ENCODE results near the gene TMOD2.

The TMOD2 gene

GRCh38 chr15:51766341-51766740 is 14.9 kb downstream of the TMOD2 start:
- TF ChIP-seq CREB1 (IDR thresholded peaks at IDR 0.05; ENCODE audit: low read depth) (no peak), EGR1 (IDR thresholded peaks at IDR 0.05) (no peak), FOXM1 (IDR thresholded peaks at IDR 0.05; ENCODE audit: borderline replicate concordance, low read depth) (no peak), TEAD4 (IDR thresholded peaks at IDR 0.05) (no peak), NFIC (IDR thresholded peaks at IDR 0.05) (no peak), RAD21 (IDR thresholded peaks at IDR 0.05; ENCODE audit: low read depth) (no peak), REST (IDR thresholded peaks at IDR 0.05; ENCODE audit: low read depth) (no peak), CEBPB (IDR thresholded peaks at IDR 0.05) (no peak), MAX (IDR thresholded peaks at IDR 0.05) (no peak), USF1 (IDR thresholded peaks at IDR 0.05) (no peak)

- TF ChIP-seq TCF12 (IDR thresholded peaks at IDR 0.05; ENCODE audit: low read depth), result no peak
- TF ChIP-seq REST (IDR thresholded peaks at IDR 0.05; ENCODE audit: low read depth), result no peak
- TF ChIP-seq FOXM1 (IDR thresholded peaks at IDR 0.05; ENCODE audit: borderline replicate concordance, low read depth), result no peak
- TF ChIP-seq CEBPB (IDR thresholded peaks at IDR 0.05), result no peak
- TF ChIP-seq CREB1 (IDR thresholded peaks at IDR 0.05; ENCODE audit: low read depth), result no peak
- TF ChIP-seq MAX (IDR thresholded peaks at IDR 0.05), result no peak
- no peak for TF ChIP-seq TEAD4 (IDR thresholded peaks at IDR 0.05)
- TF ChIP-seq TAF1 (IDR thresholded peaks at IDR 0.05; ENCODE audit: low read depth), result no peak
- TF ChIP-seq ZBTB7A (IDR thresholded peaks at IDR 0.05; ENCODE audit: low read depth), result no peak
- no peak for TF ChIP-seq EGR1 (IDR thresholded peaks at IDR 0.05)
- no peak for TF ChIP-seq YY1 (IDR thresholded peaks at IDR 0.05; ENCODE audit: low read depth)
- TF ChIP-seq NFIC (IDR thresholded peaks at IDR 0.05), result no peak
- TF ChIP-seq EP300 (IDR thresholded peaks at IDR 0.05; ENCODE audit: borderline replicate concordance), result no peak
- no peak for TF ChIP-seq USF1 (IDR thresholded peaks at IDR 0.05)
Measured at GRCh38 chr15:51768018-51768417, 16.6 kb downstream of the TMOD2 start.

GRCh38 chr15:51770902-51771301 is 19.5 kb downstream of the TMOD2 start:
- no peak for TF ChIP-seq EGR1 (IDR thresholded peaks at IDR 0.05)
- no peak for TF ChIP-seq ZBTB7A (IDR thresholded peaks at IDR 0.05; ENCODE audit: low read depth)
- TF ChIP-seq MAX (IDR thresholded peaks at IDR 0.05), result no peak
- TF ChIP-seq EP300 (IDR thresholded peaks at IDR 0.05; ENCODE audit: borderline replicate concordance), result no peak
- no peak for TF ChIP-seq RAD21 (IDR thresholded peaks at IDR 0.05; ENCODE audit: low read depth)
- TF ChIP-seq TAF1 (IDR thresholded peaks at IDR 0.05; ENCODE audit: low read depth), result no peak
- no peak for TF ChIP-seq CREB1 (IDR thresholded peaks at IDR 0.05; ENCODE audit: low read depth)
- TF ChIP-seq USF1 (IDR thresholded peaks at IDR 0.05), result no peak
- no peak for TF ChIP-seq FOXM1 (IDR thresholded peaks at IDR 0.05; ENCODE audit: borderline replicate concordance, low read depth)
- no peak for TF ChIP-seq YY1 (IDR thresholded peaks at IDR 0.05; ENCODE audit: low read depth)

- TF ChIP-seq ZBTB7A (IDR thresholded peaks at IDR 0.05; ENCODE audit: low read depth), result no peak
- TF ChIP-seq REST (IDR thresholded peaks at IDR 0.05; ENCODE audit: low read depth), result no peak
- no peak for TF ChIP-seq MAX (IDR thresholded peaks at IDR 0.05)
Measured at GRCh38 chr15:51771773-51772172, 20.4 kb downstream of the TMOD2 start.

Data from Ishikawa (cell line).